ENCODE results near the gene NEURL1B. TPM values are rescaled to one million over a fixed set of nuclear protein-coding genes. Genes with fewer than 3 reads are reported as not detected.

The NEURL1B gene
- total and polyA plus RNA-seq, 10 donors, result 0.26 to 2.5 (median 1.2) TPM

- TF ChIP-seq POLR2AphosphoS5 (IDR thresholded peaks at IDR 0.05) (no peak), CTCF (IDR thresholded peaks at IDR 0.05 in 8 of 11, conservative IDR thresholded peaks at IDR 0.05 in 3 of 11) (no peak), POLR2A (IDR thresholded peaks at IDR 0.05) (no peak)
- H3K36me3 ChIP-seq, result no peaks in the 10 kb centered on the region
- H3K27ac ChIP-seq, result no peak overlapping the region
- no peak overlapping the region for H3K4me3 ChIP-seq
- 22 to 82% (median 68%) methylated on average over 1 to 2 of the region's 2 CpGs for WGBS, 5 donors
- peak; percentile 31 for DNase-seq
- intact Hi-C loops (cut with DNase I; ENCODE audit: low total_unique reads), result no loop called here
- H3K4me1 ChIP-seq, result peaks cover 0 to 46% (median 18%) of the 10 kb centered on the region in 6 donors
- peaks cover 0 to 23% (median 0%) of the 10 kb centered on the region in 7 donors for H3K27me3 ChIP-seq (replicated peaks in 1 of 7)
- no peaks in the 10 kb centered on the region for H3K9me3 ChIP-seq
Measured at GRCh38 chr5:172662596-172662995, 21.5 kb downstream of the NEURL1B start.

- WGBS, 5 donors, result 84 to 87% (median 85%) methylated on average over 5 of the region's 5 CpGs
- Histone ChIP-seq H3K9me3 (no peaks in the 10 kb centered on the region), H3K27me3 (replicated peaks in 1 of 7) (peaks cover 0 to 17% (median 0%) of the 10 kb centered on the region in 7 donors), H3K27ac (no peak overlapping the region), H3K36me3 (no peaks in the 10 kb centered on the region), H3K4me3 (no peak overlapping the region), H3K4me1 (peaks cover 0 to 37% (median 18%) of the 10 kb centered on the region in 6 donors)
- TF ChIP-seq POLR2AphosphoS5 (IDR thresholded peaks at IDR 0.05), result no peak
- no peak for TF ChIP-seq POLR2A (IDR thresholded peaks at IDR 0.05)
- no peak for TF ChIP-seq CTCF (IDR thresholded peaks at IDR 0.05 in 8 of 11, conservative IDR thresholded peaks at IDR 0.05 in 3 of 11)
- intact Hi-C loops (cut with DNase I; ENCODE audit: low total_unique reads), result no loop called here
- DNase-seq, result no peak
Measured at GRCh38 chr5:172664018-172664417, 23.0 kb downstream of the NEURL1B start.

GRCh38 chr5:172664681-172665541, 23.8 kb downstream of the NEURL1B start:
- H3K9me3 ChIP-seq, result no peaks in the 10 kb centered on the region
- no peak overlapping the region for H3K27ac ChIP-seq
- intact Hi-C loops (cut with DNase I; ENCODE audit: low total_unique reads), result no loop called here
- peaks cover 0 to 11% (median 0%) of the 10 kb centered on the region in 7 donors for H3K27me3 ChIP-seq (replicated peaks in 1 of 7)
- H3K36me3 ChIP-seq, result no peaks in the 10 kb centered on the region
- H3K4me3 ChIP-seq, result no peak overlapping the region
- WGBS, 5 donors, result 65 to 76% (median 72%) methylated on average over 15 to 16 of the region's 16 CpGs
- DNase-seq, result peak; percentile 76
- no peak for TF ChIP-seq POLR2A (IDR thresholded peaks at IDR 0.05)
- TF ChIP-seq CTCF (IDR thresholded peaks at IDR 0.05 in 8 of 11, conservative IDR thresholded peaks at IDR 0.05 in 3 of 11), result no peak
- TF ChIP-seq POLR2AphosphoS5 (IDR thresholded peaks at IDR 0.05), result peak; percentile 30 to 66 (median 57)
- H3K4me1 ChIP-seq, result peaks cover 0 to 28% (median 11%) of the 10 kb centered on the region in 6 donors

- H3K36me3 ChIP-seq, result no peaks in the 10 kb centered on the region
- peaks cover 0 to 20% (median 5%) of the 10 kb centered on the region in 6 donors for H3K4me1 ChIP-seq
- DNase-seq, result no peak
- H3K27me3 ChIP-seq (replicated peaks in 1 of 7), result peaks cover 0 to 3% (median 0%) of the 10 kb centered on the region in 7 donors
- intact Hi-C loops (cut with DNase I; ENCODE audit: low total_unique reads), result no loop called here
- 82 to 92% (median 88%) methylated on average over 7 of the region's 7 CpGs for WGBS, 5 donors
- no peak overlapping the region for H3K4me3 ChIP-seq
- TF ChIP-seq POLR2AphosphoS5 (IDR thresholded peaks at IDR 0.05) (no peak), POLR2A (IDR thresholded peaks at IDR 0.05) (no peak), CTCF (IDR thresholded peaks at IDR 0.05 in 8 of 11, conservative IDR thresholded peaks at IDR 0.05 in 3 of 11) (no peak)
- H3K9me3 ChIP-seq, result no peaks in the 10 kb centered on the region
- H3K27ac ChIP-seq, result no peak overlapping the region
Measured at GRCh38 chr5:172666251-172666650, 25.2 kb downstream of the NEURL1B start.

All from spleen (tissue), 11 donors.